IMR-90 (cell line): ENCODE data around the gene B4GALNT3. TPM values are rescaled to one million over a fixed set of nuclear protein-coding genes. Genes with fewer than 3 reads are reported as not detected.

Source experiments
- ATAC-seq: fragments of 200-7000 bp; cut with Tn5 transposase; 2 replicates; pipeline ENCODE4 v1.9.1; 2020; ENCODE audit warnings: low read depth, mild to moderate bottlenecking, moderate library complexity
- BruUV-seq: library from RNA; stranded (reverse); fragments of 400-500 nt; replicated peaks from 2 replicates; lab custom pipeline; 2021; lab: Mats Ljungman, UMichigan
- CTCF ChIA-PET: fragments of 300-600 bp; formaldehyde crosslinking; extraction: SDS; loops from one replicate; lab custom pipeline; 2021; ENCODE audit warnings: antibody characterized with exemption; lab: Yijun Ruan, JAX
- POLR2A ChIA-PET: fragments of 300-600 bp; sonication (Branson Sonifier 250); formaldehyde crosslinking; loops from one replicate; lab custom pipeline; 2022; ENCODE audit warnings: antibody characterized with exemption; ENCODE audit not compliant: unreplicated experiment; lab: Charles Lee
- DNase-seq: peaks from one replicate; pipeline ENCODE4 v3.0.0; 2013
- H2AFZ ChIP-seq: replicated peaks from 2 replicates; pipeline ENCODE3; 2013; ENCODE audit warnings: low read length, mild to moderate bottlenecking; ENCODE audit not compliant: poor library complexity
- H2AK5ac ChIP-seq: 2 replicates; pipeline ENCODE4 v1.6.1; 2013; ENCODE audit warnings: low read depth, low read length, inconsistent platforms
- H2AK9ac ChIP-seq: replicated peaks from 2 replicates; pipeline ENCODE3; 2013; ENCODE audit warnings: mild to moderate bottlenecking, low read depth, low read length, moderate library complexity; ENCODE audit not compliant: poor library complexity
- H2BK120ac ChIP-seq: 2 replicates; pipeline ENCODE4 v1.6.1; 2013; ENCODE audit warnings: low read depth, low read length, inconsistent platforms
- H2BK15ac ChIP-seq: 3 replicates; pipeline ENCODE4 v1.6.1; 2013; ENCODE audit warnings: low read depth, low read length, inconsistent platforms
- H2BK20ac ChIP-seq: 2 replicates; pipeline ENCODE4 v1.6.1; 2013; ENCODE audit warnings: low read depth, mild to moderate bottlenecking, inconsistent platforms, low read length, moderate library complexity
- H2BK5ac ChIP-seq: 2 replicates; pipeline ENCODE4 v1.6.1; 2013; ENCODE audit warnings: mild to moderate bottlenecking, low read depth, low read length, inconsistent platforms; ENCODE audit not compliant: poor library complexity, severe bottlenecking
- H3K14ac ChIP-seq: replicated peaks from 2 replicates; pipeline ENCODE4 v1.6.1; 2013; ENCODE audit warnings: low read depth, low read length, inconsistent platforms
- H3K18ac ChIP-seq: 2 replicates; pipeline ENCODE4 v1.6.1; 2013; ENCODE audit warnings: low read depth, low read length, control low read depth
- H3K23ac ChIP-seq: 2 replicates; pipeline ENCODE4 v1.6.1; 2013; ENCODE audit warnings: low read depth, low read length, inconsistent platforms
- H3K27ac ChIP-seq: 2 replicates; pipeline ENCODE4 v1.5.1; 2013; ENCODE audit warnings: mild to moderate bottlenecking, control low read depth, low read length; ENCODE audit not compliant: insufficient read depth
- H3K27me3 ChIP-seq: 2 replicates; pipeline ENCODE4 v1.6.1; 2013; ENCODE audit warnings: low read length; ENCODE audit not compliant: control insufficient read depth, insufficient read depth
- H3K36me3 ChIP-seq: 2 replicates; pipeline ENCODE4 v1.6.1; 2013; ENCODE audit warnings: low read length, mixed read lengths; ENCODE audit not compliant: control insufficient read depth, insufficient read depth
- H3K4ac ChIP-seq: 2 replicates; pipeline ENCODE4 v1.6.1; 2013; ENCODE audit warnings: low read depth, low read length, inconsistent platforms
- H3K4me1 ChIP-seq: 2 replicates; pipeline ENCODE4 v1.6.1; 2013; ENCODE audit warnings: low read length, mixed read lengths; ENCODE audit not compliant: control insufficient read depth, insufficient read depth
- H3K4me2 ChIP-seq: 2 replicates; pipeline ENCODE4 v1.6.1; 2013; ENCODE audit warnings: low read depth, mild to moderate bottlenecking, control low read depth, low read length, moderate library complexity
- H3K4me3 ChIP-seq: 2 replicates; pipeline ENCODE4 v1.5.1; 2013; ENCODE audit warnings: low read depth, mild to moderate bottlenecking, control low read depth, low read length, moderate library complexity; ENCODE audit not compliant: insufficient read depth
- H3K56ac ChIP-seq: 2 replicates; pipeline ENCODE4 v1.6.1; 2013; ENCODE audit warnings: low read length, inconsistent platforms; ENCODE audit not compliant: insufficient read depth; ENCODE audit errors: extremely low read depth
- H3K79me1 ChIP-seq, 2 experiments: 2 replicates each; pipeline ENCODE4 v1.6.1; 2013; ENCODE audit warnings: low read length in 2 of 2, inconsistent platforms in 1 of 2, low read depth in 1 of 2
- H3K9ac ChIP-seq: 2 replicates; pipeline ENCODE4 v1.6.1; 2013; ENCODE audit warnings: low read depth, low read length, control low read depth
- H3K9me1 ChIP-seq: 2 replicates; pipeline ENCODE4 v1.6.1; 2013; ENCODE audit warnings: low read length, inconsistent platforms; ENCODE audit not compliant: insufficient read depth
- H3K9me3 ChIP-seq: 2 replicates; pipeline ENCODE4 v1.6.1; 2013; ENCODE audit warnings: low read length; ENCODE audit not compliant: control insufficient read depth, insufficient read depth
- H4K20me1 ChIP-seq: 2 replicates; pipeline ENCODE4 v1.6.1; 2013; ENCODE audit warnings: low read length, inconsistent platforms; ENCODE audit not compliant: insufficient read depth
- H4K5ac ChIP-seq: 2 replicates; pipeline ENCODE4 v1.6.1; 2013; ENCODE audit warnings: mild to moderate bottlenecking, low read depth, low read length, control low read depth
- H4K8ac ChIP-seq, 2 experiments: 2 replicates each; pipeline ENCODE4 v1.6.1; 2013; ENCODE audit warnings: low read depth in 2 of 2, low read length in 2 of 2, control low read depth in 1 of 2, inconsistent platforms in 1 of 2
- H4K91ac ChIP-seq: 2 replicates; pipeline ENCODE4 v1.6.1; 2013; ENCODE audit warnings: low read depth, low read length, inconsistent platforms; ENCODE audit not compliant: insufficient read depth
- CHD1 ChIP-seq: IDR thresholded peaks from 2 replicates; pipeline ENCODE4 v1.6.1; 2012; ENCODE audit warnings: low read depth, low read length, improper control_type of control experiment
- MAZ ChIP-seq: IDR thresholded peaks from 2 replicates; pipeline ENCODE4 v1.6.1; 2012; ENCODE audit warnings: low read depth, mild to moderate bottlenecking, low read length, improper control_type of control experiment, moderate library complexity, borderline replicate concordance
- WGBS, 2 experiments: methylation state at CpG; one replicate each; pipeline versions ENCODE4 v1.1.5 to v1.1.7; 2013; ENCODE audit warnings: missing lambda C conversion rate in 2 of 2; ENCODE audit not compliant: insufficient read length in 1 of 2; ENCODE audit errors: extremely low coverage in 2 of 2; 5-methylcytosine and 5-hydroxymethylcytosine counted together
- dilution Hi-C: fragments of 300-500 bp; cut with HindIII; formaldehyde crosslinking; loops from one replicate; pipeline ENCODE4 v1.14.3; 2018; ENCODE audit warnings: low sequenced_read_pairs; ENCODE audit not compliant: unreplicated experiment
- in situ Hi-C: fragments of 300-500 bp; cut with MboI; formaldehyde crosslinking; loops from 3 replicates; pipeline ENCODE4 v1.14.3; 2019; ENCODE audit warnings: low sequenced_read_pairs, inconsistent platforms, mixed read lengths
- intact Hi-C: fragments of 100-400 bp; cut with micrococcal nuclease; formaldehyde crosslinking; loops from 2 replicates; pipeline ENCODE4 v1.10.0; 2022
- polyA plus RNA-seq, 3 experiments: library from polyadenylated mRNA; depleted of rRNA; stranded (reverse); fragments of >200 nt; gene quantifications; 2 replicates each; pipeline ENCODE4 v1.2.3, GENCODE V29; 2012; ENCODE audit warnings: low replicate concordance in 1 of 3
- total RNA-seq: library from RNA; depleted of rRNA; stranded (reverse); fragments of >200 nt; gene quantifications from 2 replicates; pipeline ENCODE4 v1.2.3, GENCODE V29; 2012
- TF ChIP-seq, protein P1 (sequence below): fragments of 150-350 bp; IDR thresholded peaks from 2 replicates; pipeline ENCODE4 v1.6.1; 2017; ENCODE audit warnings: mild to moderate bottlenecking, antibody characterized with exemption, low read length, low read depth

B4GALNT3 gene
- total and polyA plus RNA-seq, 2 of the 4 experiments (the other 2 are of a cell fraction) = not detected

GRCh38 chr12:450438-450837 is 9.3 kb upstream of the B4GALNT3 start:
- H2BK5ac ChIP-seq = no peak overlapping the region
- no peak overlapping the region for H2BK15ac ChIP-seq
- in situ Hi-C loops (no loop called here), dilution Hi-C loops (no loop called here), intact Hi-C loops (no loop called here)
- no peak overlapping the region for H2BK20ac ChIP-seq
- H3K56ac ChIP-seq = no peak overlapping the region
- H3K9me3 ChIP-seq = no peaks in the 10 kb centered on the region
- ATAC-seq = no peak
- no peak overlapping the region for H4K5ac ChIP-seq
- H3K4me1 ChIP-seq = no peaks in the 10 kb centered on the region
- H3K27me3 ChIP-seq = peaks cover 34% of the 10 kb centered on the region
- BruUV-seq = no TSS peak
- CTCF ChIA-PET = interaction anchor here (0.9 kb wide), 1 partner anchor 8 kb away, joined by 4 read pairs; no protein-coding TSS in a partner anchor
- H3K9me1 ChIP-seq = no peaks in the 10 kb centered on the region
- no peak overlapping the region for H3K23ac ChIP-seq
- H2BK120ac ChIP-seq = no peak overlapping the region
- H3K9ac ChIP-seq = no peak overlapping the region
- no peaks in the 10 kb centered on the region for H3K79me1 ChIP-seq
- no peaks in the 10 kb centered on the region for H4K20me1 ChIP-seq
- no peak for TF ChIP-seq CHD1
- TF ChIP-seq MAZ = no peak
- TF ChIP-seq, protein P1, sequence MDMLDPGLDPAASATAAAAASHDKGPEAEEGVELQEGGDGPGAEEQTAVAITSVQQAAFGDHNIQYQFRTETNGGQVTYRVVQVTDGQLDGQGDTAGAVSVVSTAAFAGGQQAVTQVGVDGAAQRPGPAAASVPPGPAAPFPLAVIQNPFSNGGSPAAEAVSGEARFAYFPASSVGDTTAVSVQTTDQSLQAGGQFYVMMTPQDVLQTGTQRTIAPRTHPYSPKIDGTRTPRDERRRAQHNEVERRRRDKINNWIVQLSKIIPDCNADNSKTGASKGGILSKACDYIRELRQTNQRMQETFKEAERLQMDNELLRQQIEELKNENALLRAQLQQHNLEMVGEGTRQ = no peak
- no peak overlapping the region for H3K4ac ChIP-seq
- H4K8ac ChIP-seq = no peak overlapping the region
- no peak overlapping the region for H4K91ac ChIP-seq
- no peak for DNase-seq
- no peak overlapping the region for H3K18ac ChIP-seq
- H2AK5ac ChIP-seq = no peak overlapping the region
- H3K14ac ChIP-seq = no peak overlapping the region
- POLR2A ChIA-PET = no interaction called here
- H2AK9ac ChIP-seq = no peak overlapping the region
- no peak overlapping the region for H3K4me3 ChIP-seq
- H3K4me2 ChIP-seq = no peak overlapping the region
- no peak overlapping the region for H2AFZ ChIP-seq
- no CpG with 5 or more reads among the region's 3 CpGs for WGBS, 2 experiments
- H3K27ac ChIP-seq = no peak overlapping the region
- no peaks in the 10 kb centered on the region for H3K36me3 ChIP-seq
